GM21381 (cell line): Measurements from ENCODE around the gene OR10AD1.
"Not testable (repeated sequence)": the region's sequence is repeated elsewhere in the genome, so short reads cannot be mapped to it uniquely, and the experiment has no call there.

Source experiments
- ATAC-seq: cut with Tn5 transposase; IDR thresholded peaks from one replicate; pipeline ENCODE4 v1.9.1; 2021; ENCODE audit warnings: mild to moderate bottlenecking, moderate library complexity; ENCODE audit not compliant: unreplicated experiment

Gene OR10AD1

DNA sequence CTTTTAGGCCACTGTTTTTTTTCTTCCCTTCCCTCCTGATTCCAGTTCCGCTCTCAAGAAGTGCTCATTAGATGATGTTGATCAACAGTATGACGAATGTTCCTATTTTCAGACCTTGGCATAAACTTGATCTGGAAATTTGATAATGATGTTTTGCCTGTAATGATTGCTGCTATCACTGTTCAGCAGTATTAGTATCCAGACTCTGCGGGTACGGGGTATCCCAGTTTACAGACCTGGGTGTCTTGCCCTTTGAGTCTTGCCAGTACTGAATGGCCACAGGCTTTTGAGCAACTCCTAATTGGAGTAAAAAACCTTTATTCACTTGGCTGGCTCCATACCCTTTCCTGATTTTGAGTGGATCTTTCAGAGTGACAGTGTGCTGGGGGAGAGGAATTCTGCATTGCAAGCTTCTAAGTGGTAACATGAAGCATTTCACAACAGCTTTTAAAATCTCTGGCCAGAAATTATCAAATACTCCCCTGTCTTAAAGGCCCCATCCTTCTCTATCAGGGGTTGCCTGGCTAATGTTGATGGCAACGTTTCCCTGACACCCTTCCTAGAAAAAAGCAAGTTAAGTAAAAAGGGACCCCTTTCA is 39.8 kb downstream of the OR10AD1 start:
- no peak for ATAC-seq

GRCh38 chr12:48160807-48161206 is 42.3 kb downstream of the OR10AD1 start:
- no peak for ATAC-seq

DNA sequence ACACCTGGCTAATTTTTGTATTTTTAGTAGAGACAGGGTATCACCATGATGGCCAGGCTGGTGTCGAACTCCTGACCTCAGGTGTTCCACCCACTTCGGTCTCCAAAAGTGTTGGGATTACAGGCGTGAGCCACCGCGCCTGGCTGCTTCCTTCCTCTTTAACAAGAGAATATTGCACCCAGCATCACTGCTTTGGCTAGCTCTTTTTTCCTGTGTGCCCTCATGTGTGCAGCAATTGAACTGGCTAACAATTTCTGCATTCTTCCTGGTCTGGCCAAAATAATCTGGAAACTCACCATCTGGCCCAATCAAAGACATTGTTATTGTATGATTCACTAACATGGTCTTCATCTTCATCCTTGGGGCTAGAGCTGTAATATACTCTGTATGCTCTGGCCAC is 43.0 kb downstream of the OR10AD1 start:
- ATAC-seq = no peak

- ATAC-seq = no peak
Observed at GRCh38 chr12:48157889-48158370, 45.2 kb downstream of the OR10AD1 start.

DNA sequence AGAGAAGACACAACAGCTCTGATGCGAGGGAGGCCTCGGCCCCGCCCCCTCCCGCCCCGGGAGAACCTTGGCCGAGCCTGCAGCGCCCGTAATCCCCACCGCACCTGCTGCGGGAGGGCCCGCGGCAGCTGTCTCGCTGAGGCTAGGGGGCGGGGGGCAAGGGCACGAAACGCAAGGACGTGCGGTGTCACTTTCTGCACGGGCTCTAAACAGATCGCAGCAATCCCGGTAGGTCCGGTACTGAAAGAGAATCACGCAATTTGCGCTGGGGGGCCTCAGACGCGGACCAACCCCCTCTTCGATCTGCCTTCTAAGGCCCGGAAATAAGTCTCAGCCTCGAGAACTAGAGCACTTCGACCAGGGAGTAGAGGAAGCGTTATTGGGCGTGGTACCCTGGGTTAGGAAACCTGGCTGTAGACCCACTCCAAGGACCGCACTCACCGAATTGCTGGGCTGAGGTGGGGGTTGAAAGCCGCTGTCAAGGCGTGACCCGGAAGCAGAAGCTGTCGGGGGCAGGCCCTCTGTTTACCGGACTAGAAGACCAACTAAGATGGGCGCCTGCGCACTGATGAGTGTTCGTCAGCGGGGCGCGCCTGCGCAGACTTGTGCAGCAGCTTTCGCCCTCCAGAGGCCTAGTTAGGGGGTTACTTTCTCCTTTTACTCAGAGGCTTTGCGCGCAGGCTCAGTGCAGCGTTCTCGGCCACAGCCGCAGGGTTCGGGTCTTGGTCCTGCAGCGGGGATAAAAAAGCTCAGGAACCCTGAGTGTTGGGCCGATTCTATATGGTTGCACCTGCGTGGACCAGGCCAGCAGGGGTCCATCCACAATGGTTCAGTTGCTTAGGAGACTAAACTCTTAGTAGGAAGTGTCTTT is 45.8 kb downstream of the OR10AD1 start, which contains the start of gene ASB8:
Gene ASB8 (minus strand): TSS at position 498 of the 871 bp plus-strand sequence. CDS start 4,019 bp downstream, outside the sequence.
- peak; percentile 80 for ATAC-seq

DNA sequence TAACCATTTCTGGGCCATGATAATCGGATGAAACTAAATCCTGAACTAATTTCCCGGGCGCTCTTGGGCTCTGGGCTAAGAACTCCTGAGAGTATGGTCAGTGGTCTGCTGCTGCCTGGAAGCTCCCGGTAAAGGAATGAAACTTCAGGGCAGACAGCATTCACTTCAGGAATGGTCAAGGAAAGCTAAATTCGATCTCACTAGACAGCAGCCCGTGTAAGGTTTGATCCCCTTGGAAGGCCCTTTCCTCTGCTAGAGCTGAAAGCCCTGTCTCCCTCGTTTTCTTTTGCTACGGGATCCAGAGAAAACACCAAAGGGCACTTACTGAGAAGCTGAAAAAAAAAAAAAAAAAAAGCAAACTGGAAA is 46.5 kb downstream of the OR10AD1 start:
- no peak for ATAC-seq

GRCh38 chr12:48155786-48156185 is 47.3 kb downstream of the OR10AD1 start:
- not testable (repeated sequence) for ATAC-seq
